Loucy (cell line): ENCODE measurements around the gene SP8.

Source experiments
- H2AFZ ChIP-seq: fragments of 200-600 bp; sonication (generic); 2 replicates; pipeline ENCODE4 v1.6.0; 2016; ENCODE audit warnings: antibody characterized with exemption, mild to moderate bottlenecking, low read length, moderate library complexity
- H3F3A ChIP-seq: fragments of 200-600 bp; 2 replicates; pipeline ENCODE4 v1.6.0; 2016; ENCODE audit warnings: antibody characterized with exemption, low read depth, mild to moderate bottlenecking
- H3K27me3 ChIP-seq: fragments of 200-600 bp; sonication (generic); 2 replicates; pipeline ENCODE4 v1.6.1; 2014; ENCODE audit warnings: low read length, mild to moderate bottlenecking; ENCODE audit not compliant: insufficient read depth, poor library complexity, severe bottlenecking
- H3K36me3 ChIP-seq: fragments of 200-600 bp; sonication (generic); 2 replicates; pipeline ENCODE4 v1.6.1; 2016; ENCODE audit warnings: low read length; ENCODE audit not compliant: insufficient read depth
- H3K4me1 ChIP-seq: fragments of 200-600 bp; sonication (generic); 2 replicates; pipeline ENCODE4 v1.5.1; 2014; ENCODE audit warnings: low read length, mild to moderate bottlenecking; ENCODE audit not compliant: insufficient read depth, poor library complexity, severe bottlenecking
- H3K4me2 ChIP-seq: fragments of 200-600 bp; sonication (generic); 2 replicates; pipeline ENCODE4 v1.6.0; 2014; ENCODE audit warnings: antibody characterized with exemption, low read length, low read depth, mild to moderate bottlenecking; ENCODE audit not compliant: poor library complexity, severe bottlenecking
- H3K4me3 ChIP-seq: fragments of 200-600 bp; sonication (generic); 2 replicates; pipeline ENCODE4 v1.5.1; 2014; ENCODE audit warnings: low read length, mild to moderate bottlenecking, mixed read lengths; ENCODE audit not compliant: poor library complexity, severe bottlenecking
- H3K79me2 ChIP-seq: fragments of 200-600 bp; sonication (generic); 2 replicates; pipeline ENCODE4 v1.6.1; 2014; ENCODE audit warnings: low read length; ENCODE audit not compliant: insufficient read depth
- H3K9ac ChIP-seq: fragments of 200-600 bp; sonication (generic); 2 replicates; pipeline ENCODE4 v1.6.0; 2014; ENCODE audit warnings: mild to moderate bottlenecking, low read depth, low read length, moderate library complexity; ENCODE audit not compliant: poor library complexity, severe bottlenecking
- H3K9me2 ChIP-seq: fragments of 200-600 bp; sonication (generic); replicated peaks from 2 replicates; pipeline ENCODE4 v1.6.1; 2016; ENCODE audit warnings: low read depth, low read length, mixed read lengths
- H3K9me3 ChIP-seq: fragments of 200-600 bp; sonication (generic); 2 replicates; pipeline ENCODE4 v1.6.1; 2014; ENCODE audit warnings: mild to moderate bottlenecking, antibody characterized with exemption, low read length, low read depth; ENCODE audit not compliant: insufficient read depth
- H4K20me1 ChIP-seq: fragments of 200-600 bp; sonication (generic); 2 replicates; pipeline ENCODE4 v1.6.0; 2014; ENCODE audit warnings: antibody characterized with exemption, low read length, mild to moderate bottlenecking; ENCODE audit not compliant: insufficient read depth, poor library complexity, severe bottlenecking
- CTCF ChIP-seq: fragments of 200-600 bp; sonication (generic); conservative IDR thresholded peaks from 2 replicates; pipeline ENCODE4 v1.5.1; 2014; ENCODE audit warnings: mild to moderate bottlenecking, antibody characterized with exemption, low read length
- EZH2phosphoT487 ChIP-seq: fragments of 200-600 bp; IDR thresholded peaks from 2 replicates; pipeline ENCODE4 v1.6.1; 2018; ENCODE audit warnings: antibody characterized with exemption, mild to moderate bottlenecking, moderate library complexity, borderline replicate concordance

The SP8 gene

DNA sequence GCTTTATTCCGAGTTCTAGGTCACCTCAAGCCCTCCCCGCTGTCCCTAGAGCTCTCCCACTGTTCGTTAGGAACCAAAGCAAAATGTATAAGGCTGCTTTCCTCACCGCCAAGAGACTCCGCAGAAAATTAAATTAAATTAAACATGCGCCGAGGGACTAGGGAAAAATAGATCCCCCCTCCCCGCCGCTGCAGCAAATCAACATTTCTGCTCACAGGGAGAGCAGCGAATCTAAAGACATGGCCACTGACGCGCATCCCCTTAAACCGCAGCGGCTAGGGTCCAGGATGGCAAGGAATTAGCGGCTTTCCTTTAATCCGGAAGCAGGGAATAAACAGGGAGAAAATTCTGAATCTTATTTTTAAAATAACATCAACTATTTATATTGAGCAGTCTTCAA lies 7.6 kb downstream of the SP8 start:
- no peaks in the 10 kb centered on the region for H3K36me3 ChIP-seq
- no peak overlapping the region for H2AFZ ChIP-seq
- TF ChIP-seq CTCF (no peak), EZH2phosphoT487 (no peak)
- no peak overlapping the region for H3K4me2 ChIP-seq
- no peaks in the 10 kb centered on the region for H4K20me1 ChIP-seq
- no peak overlapping the region for H3K4me3 ChIP-seq
- no peaks in the 10 kb centered on the region for H3K9me2 ChIP-seq
- H3K27me3 ChIP-seq = no peaks in the 10 kb centered on the region
- no peaks in the 10 kb centered on the region for H3K79me2 ChIP-seq
- no peaks in the 10 kb centered on the region for H3K9me3 ChIP-seq
- no peaks in the 10 kb centered on the region for H3F3A ChIP-seq
- H3K9ac ChIP-seq = no peak overlapping the region
- H3K4me1 ChIP-seq = no peaks in the 10 kb centered on the region

DNA sequence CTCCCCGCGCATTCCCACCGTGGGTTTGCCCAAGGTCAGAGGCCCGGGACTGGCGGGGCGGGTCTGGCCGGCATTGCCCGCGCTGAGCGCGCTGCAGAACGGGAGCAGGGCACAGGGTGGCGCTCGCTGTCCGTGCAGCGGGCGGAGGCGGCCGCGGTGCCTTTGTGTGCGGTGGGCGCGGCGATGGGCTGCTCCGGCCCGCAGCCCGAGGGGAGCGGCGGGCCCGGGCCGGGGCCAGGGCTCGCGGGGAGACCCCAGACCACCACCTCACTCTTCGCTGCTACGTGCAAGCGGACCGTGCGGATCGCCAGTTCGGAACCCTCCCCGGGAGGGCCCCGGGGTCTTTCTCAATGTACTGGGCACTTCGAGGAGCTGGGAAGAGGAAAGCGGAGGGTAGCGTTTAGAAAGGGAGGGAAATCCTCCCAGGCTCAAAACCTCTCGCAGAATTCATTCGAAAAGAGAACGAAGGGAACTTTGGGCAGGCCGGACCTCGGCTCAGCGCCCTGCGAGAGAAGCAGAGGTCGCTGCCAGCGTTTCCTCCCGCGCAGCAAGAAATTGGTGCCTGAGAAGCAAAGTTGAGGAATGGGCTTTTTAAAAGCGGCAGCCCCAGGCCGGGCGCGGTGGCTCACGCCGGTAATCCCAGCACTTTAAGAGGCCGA lies 8.5 kb downstream of the SP8 start:
- no peak overlapping the region for H3K9ac ChIP-seq

DNA sequence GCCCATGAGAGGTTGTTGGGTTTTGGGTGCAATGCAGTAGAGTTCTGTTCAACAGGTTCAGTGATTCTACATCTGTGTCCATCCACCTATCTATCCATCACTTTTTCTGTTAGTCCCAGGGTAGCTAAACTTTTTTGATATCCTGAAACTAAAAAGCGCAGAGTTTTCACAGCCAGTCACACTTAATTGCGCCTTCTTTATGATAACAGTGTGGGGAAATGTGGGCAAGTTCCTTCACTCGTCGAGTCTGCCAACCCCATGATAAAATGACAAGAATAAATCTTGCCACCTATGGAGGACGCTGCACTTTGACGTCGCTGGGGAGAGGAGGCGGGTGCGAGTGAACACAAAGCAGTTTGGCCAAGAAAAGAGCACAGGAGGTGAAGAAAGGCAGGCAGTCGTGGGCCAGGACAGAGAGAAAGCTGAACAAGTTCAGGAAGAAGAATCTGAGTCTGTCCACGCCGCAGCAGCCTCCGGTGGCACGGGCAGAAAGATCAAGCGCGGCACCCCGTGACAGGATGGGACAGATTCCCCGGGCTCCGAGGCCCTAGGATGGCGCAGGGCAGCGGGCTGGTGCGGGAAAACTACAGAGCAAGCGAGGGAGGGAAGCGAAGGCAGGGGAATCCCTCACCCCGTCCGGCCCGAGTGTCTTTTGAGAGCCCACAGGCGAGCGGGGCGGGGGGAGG lies 9.2 kb downstream of the SP8 start:
- Histone ChIP-seq H3K9me2 (no peaks in the 10 kb centered on the region), H3K4me1 (no peaks in the 10 kb centered on the region), H3K27me3 (no peaks in the 10 kb centered on the region), H4K20me1 (no peaks in the 10 kb centered on the region), H3K36me3 (no peaks in the 10 kb centered on the region), H3F3A (no peaks in the 10 kb centered on the region), H3K4me2 (no peak overlapping the region), H3K9ac (no peak overlapping the region), H3K9me3 (no peaks in the 10 kb centered on the region), H3K4me3 (no peak overlapping the region), H3K79me2 (no peaks in the 10 kb centered on the region), H2AFZ (no peak overlapping the region)
- TF ChIP-seq CTCF (no peak), EZH2phosphoT487 (no peak)

More for the DNA sequence above, 8.5 kb downstream of the SP8 start:
- Histone ChIP-seq H3K4me1 (no peaks in the 10 kb centered on the region), H3F3A (no peaks in the 10 kb centered on the region), H3K79me2 (no peaks in the 10 kb centered on the region), H2AFZ (no peak overlapping the region), H3K9me2 (no peaks in the 10 kb centered on the region), H3K9me3 (no peaks in the 10 kb centered on the region), H3K4me2 (no peak overlapping the region), H3K27me3 (no peaks in the 10 kb centered on the region), H3K36me3 (no peaks in the 10 kb centered on the region), H3K4me3 (no peak overlapping the region), H4K20me1 (no peaks in the 10 kb centered on the region)
- TF ChIP-seq EZH2phosphoT487 = no peak
- TF ChIP-seq CTCF = no peak
